ENCODE results near the gene CELF4.

CELF4 gene

DNA sequence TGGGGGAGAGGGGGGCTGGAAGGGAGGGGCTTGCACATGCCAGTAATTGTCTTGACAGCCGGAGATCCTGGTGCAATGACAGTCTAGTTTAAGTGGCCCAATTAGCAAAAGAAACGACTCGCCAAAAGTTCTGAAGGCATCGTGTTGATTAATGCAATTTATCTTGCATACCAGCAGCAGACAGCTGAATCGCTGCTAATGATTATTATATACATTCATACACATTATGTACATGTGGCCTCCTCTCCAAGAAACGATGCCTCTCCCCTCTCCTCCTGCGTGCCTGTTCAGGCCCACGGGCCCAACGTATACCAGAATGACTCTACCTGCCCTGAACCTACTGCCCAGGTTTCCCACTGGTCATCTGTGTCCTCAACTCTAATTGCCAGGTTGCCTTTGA is 214.5 kb downstream of the CELF4 start:
- DNase-seq (ENCODE audit: low read depth in 2 of 2): no peak

- DNase-seq (ENCODE audit: low read depth in 2 of 2): no peak
Measured at GRCh38 chr18:37348729-37349128, 216.9 kb downstream of the CELF4 start.

- no peak for DNase-seq (ENCODE audit: low read depth in 2 of 2)
Measured at GRCh38 chr18:37346048-37346447, 219.6 kb downstream of the CELF4 start.

DNA sequence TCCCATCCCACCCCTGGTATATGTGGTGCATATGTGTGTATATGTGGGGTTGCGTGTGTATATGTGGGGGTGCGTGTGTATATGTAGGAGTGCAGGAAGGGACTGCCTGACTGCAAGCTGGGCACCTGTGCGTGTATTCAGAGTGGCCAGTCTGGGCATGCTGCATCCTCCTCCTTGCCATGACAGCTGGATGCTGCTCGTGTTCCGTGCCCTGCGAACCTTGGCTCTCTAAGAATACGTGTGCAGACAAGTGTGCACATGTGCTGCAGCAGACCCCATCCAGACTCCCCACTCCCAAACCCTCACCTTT is 222.1 kb downstream of the CELF4 start:
- no peak for DNase-seq (ENCODE audit: low read depth in 2 of 2)

- DNase-seq (ENCODE audit: low read depth in 2 of 2): no peak
Measured at GRCh38 chr18:37341473-37342086, 224.0 kb downstream of the CELF4 start.

- no peak for DNase-seq (ENCODE audit: low read depth in 2 of 2)
Measured at GRCh38 chr18:37341016-37341415, 224.6 kb downstream of the CELF4 start.

- no peak for DNase-seq (ENCODE audit: low read depth in 2 of 2)
Measured at GRCh38 chr18:37339701-37340215, 225.8 kb downstream of the CELF4 start.

DNA sequence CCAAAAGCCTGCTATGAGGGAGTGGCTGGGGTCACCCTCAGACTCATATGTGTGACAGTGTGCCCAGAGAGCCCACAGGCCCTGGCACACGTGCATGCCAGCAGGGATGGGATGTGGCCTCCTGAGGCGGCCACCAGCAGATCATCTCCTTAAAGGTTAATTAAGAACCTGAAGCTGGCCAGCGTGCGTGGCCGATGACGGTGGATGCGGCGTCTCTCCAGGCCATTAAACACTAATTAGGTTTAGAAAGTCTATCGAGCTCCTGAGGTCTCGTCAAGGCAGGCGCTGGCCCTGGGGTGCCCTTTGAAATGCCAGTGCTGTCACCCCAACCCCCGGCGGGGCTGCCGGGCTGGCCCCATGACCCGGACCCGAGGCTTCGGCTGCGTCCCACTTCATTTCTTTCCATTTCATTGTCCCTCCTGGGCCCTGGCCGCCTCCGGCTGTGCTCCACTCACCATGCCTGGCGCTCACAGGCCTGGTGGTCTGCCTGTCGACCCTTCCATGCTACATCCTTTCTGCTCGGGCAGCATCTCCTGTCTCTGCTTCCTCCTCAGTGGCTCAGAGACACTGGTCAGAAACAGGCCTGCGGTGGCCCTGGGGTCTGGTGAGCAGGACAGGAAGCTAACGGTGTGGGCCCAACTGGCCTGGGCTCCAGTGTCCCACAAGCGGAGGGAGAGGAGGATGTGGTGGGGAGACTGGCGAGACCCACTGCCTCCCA is 228.9 kb downstream of the CELF4 start:
- DNase-seq (ENCODE audit: low read depth in 2 of 2): no peak

- no peak for DNase-seq (ENCODE audit: low read depth in 2 of 2)
Measured at GRCh38 chr18:37335409-37335736, 230.2 kb downstream of the CELF4 start.

- DNase-seq (ENCODE audit: low read depth in 2 of 2): no peak
Measured at GRCh38 chr18:37334631-37335408, 230.8 kb downstream of the CELF4 start.

DNA sequence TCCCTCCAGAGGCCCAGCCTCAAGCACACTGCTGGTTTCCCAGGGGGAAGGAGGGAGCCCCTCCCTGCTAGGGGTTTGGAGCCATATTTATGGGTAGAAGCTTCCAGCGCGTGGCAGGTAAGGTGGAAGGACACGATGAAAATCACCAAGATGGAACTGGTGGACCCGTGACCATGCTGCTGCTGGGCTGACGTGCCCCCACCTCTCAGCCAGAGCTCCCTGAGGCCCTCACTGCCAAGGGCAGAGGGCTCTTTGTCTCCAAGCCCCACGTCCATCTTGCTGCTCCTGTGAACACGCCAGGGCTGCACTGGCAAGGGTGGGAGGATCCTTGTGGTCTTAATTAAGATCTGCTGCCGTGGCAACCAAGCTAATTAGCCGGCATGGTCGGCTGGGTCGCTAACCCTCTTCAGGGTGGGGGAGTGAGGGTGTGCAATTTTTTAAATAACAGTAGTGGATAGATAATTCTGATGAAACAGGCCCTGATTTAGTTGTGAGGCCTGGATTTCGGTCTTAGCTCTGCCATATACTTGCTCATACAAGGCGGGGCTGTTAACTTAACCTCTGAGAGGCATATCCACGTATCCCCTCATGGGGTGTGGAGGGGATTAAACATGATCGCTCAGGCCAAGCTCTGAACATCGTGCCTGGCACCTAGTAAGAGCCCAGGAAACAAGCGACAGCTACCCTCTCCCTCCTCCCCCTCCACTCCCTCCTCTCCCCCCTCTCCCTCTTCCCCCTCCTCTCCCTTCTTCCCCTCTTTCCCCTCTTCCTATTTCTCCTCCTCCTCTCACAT is 232.8 kb downstream of the CELF4 start:
- no peak for DNase-seq (ENCODE audit: low read depth in 2 of 2)

DNA sequence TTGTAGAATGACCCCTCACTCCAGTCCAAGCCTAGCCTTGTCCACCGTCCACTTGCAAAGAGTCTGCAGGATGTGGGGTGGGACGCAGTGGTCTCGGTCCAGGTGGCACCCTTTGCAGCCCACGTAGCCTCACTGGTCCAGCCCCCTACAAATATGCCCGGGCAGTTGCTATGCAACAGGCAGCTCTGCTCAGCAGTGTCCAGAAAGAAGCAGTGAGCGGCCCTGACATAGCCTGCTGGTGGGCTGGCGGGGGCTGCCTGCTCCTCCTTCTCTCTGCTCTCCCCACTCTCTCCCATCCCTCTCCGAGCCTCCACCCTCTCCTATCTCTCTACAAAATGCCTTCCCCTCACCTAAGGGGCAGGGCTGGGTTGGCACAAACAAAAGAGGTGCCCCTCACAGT is 233.4 kb downstream of the CELF4 start:
- no peak for DNase-seq (ENCODE audit: low read depth in 2 of 2)

GRCh38 chr18:37330173-37330572 is 235.4 kb downstream of the CELF4 start:
- no peak for DNase-seq (ENCODE audit: low read depth in 2 of 2)

DNA sequence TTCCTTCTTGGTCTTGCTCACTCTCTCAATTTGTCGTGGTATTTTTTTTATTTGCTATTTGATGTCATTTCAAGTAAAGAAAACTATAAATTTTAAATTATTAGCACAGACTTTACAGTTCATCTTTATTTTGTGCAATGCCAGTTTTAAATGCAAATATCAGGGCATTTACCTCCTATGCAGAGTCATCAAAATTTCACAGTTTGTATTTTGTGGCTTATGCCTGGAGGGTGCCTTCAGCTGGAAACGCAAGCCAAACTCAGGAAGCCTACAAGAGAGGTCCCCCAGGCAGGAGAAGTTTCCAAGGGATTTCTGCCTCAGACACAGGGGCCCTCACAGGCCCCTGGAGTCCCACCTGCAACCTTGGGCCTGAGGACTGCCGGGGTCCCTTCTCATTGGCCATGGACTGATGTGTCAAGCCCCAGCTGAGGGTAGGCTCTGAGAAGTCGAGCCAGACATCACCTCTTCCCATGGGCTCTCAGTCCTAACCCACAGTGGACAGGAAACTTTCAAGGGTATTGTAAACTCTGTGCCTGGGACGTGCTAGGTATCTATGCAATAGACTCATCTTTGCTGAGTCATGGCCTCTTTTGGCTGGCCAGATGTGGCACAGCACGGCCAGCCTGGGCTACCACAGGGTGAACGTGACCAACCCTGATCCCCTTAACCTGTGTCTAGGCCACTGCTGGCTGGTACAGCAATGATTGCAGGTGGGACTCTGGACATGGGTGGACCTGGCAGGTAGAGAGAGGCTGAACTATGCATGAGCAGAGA is 236.5 kb downstream of the CELF4 start:
- no peak for DNase-seq (ENCODE audit: low read depth in 2 of 2)

DNA sequence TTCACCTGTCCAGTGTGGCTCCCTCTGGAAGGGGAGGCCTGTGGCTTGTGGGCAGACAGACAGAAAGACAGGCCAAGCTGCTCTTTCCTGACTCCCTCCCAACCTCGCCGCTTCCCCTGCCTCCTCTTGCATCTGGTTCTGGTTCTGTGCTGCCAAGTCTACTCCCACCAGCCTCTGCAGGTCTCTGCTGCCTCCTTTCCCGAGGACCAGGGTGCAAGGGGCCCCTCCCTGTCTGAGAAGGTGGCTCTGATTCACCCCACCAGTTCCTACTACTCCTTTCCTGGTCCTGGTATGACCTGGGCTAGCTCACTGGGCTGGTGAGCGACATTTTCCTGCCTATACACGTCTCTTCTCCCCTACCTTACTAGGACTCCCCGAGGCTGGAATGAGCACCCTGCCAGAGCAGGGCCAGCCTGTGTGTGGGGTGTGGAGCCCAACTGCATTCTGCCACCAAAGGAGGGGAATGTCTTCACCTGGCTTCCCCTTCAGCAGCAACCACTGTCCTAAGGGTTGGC is 238.5 kb downstream of the CELF4 start:
- no peak for DNase-seq (ENCODE audit: low read depth in 2 of 2)

- DNase-seq (ENCODE audit: low read depth in 2 of 2): no peak
Measured at GRCh38 chr18:37322492-37323035, 243.0 kb downstream of the CELF4 start.

- DNase-seq (ENCODE audit: low read depth in 2 of 2): no peak
Measured at GRCh38 chr18:37321582-37322491, 243.8 kb downstream of the CELF4 start.

DNA sequence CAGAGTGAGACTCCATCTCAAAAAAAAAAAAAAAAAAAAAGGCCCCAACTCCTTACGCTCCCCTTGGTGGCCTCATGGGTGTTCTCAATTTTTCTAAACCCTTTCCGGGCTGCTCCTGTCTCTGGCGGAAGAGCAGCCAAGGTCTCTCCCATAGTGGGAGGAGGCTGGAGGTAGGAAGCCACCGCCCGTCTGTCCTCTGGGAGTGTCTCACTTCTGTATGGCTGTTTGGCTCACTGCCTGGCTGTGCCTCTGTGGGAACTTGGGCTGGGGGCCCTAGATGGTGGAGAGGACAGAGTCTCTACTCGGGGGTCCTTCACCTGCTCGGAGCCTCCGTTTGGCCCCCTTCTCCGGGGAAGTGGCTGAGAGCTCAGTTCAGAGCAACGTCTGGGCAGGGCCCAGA is 245.3 kb downstream of the CELF4 start:
- no peak for DNase-seq (ENCODE audit: low read depth in 2 of 2)

GRCh38 chr18:37318360-37319355 is 246.9 kb downstream of the CELF4 start:
- no peak for DNase-seq (ENCODE audit: low read depth in 2 of 2)
